ENCODE data around the gene ATXN7L2.

ATXN7L2 gene

GRCh38 chr1:109497449-109498160, 13.9 kb downstream of the ATXN7L2 start:
- peaks cover 18 to 40% of the 10 kb centered on the region in 2 donors for H3K36me3 Mint-ChIP-seq
- no peak overlapping the region for H3K4me3 Mint-ChIP-seq
- no peaks in the 10 kb centered on the region for H3K9me3 Mint-ChIP-seq
- no peak for DNase-seq
- peaks cover 38 to 62% of the 10 kb centered on the region in 2 donors for H3K4me1 Mint-ChIP-seq
- H3K27me3 Mint-ChIP-seq = no peaks in the 10 kb centered on the region
- ATAC-seq (replicated peaks) = no peak
- peak overlapping the region; percentile 9 for H3K27ac Mint-ChIP-seq

DNA sequence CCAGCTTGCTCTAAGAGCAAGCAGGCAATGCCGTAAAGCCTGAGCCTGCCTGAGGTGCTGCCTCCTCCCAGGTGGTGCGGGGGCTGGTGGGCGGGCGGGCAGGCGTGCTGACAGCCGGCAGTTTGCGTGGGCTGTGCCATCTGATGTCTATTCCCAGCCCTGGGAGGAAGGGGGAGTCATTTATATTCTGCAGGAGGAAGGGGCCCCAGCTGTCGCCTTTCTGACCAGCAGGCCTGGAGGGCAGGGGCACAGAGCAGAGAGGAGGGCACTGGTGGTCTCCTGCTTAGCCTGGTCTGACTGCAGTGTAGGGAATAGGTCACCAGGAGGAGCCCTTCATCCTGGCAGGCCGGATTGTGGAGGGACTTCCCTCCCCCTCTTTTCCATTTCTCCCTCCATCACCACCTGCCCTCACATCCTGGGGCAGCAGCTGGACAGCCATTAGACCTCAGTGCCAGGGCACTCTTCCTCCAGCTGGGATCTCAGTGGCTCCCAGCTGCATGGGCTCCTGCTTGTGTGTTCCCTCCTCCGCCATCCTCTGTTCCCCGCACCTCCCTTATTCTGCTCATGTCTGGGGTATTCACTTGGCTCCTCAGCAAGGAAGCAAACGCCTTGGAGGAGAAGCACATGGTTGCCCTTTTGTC, 14.6 kb downstream of the ATXN7L2 start:
- Mint-ChIP-seq H3K27me3 (no peaks in the 10 kb centered on the region), H3K27ac (no peak overlapping the region), H3K4me3 (no peak overlapping the region), H3K9me3 (no peaks in the 10 kb centered on the region), H3K36me3 (peaks cover 23 to 42% of the 10 kb centered on the region in 2 donors), H3K4me1 (peaks cover 40 to 62% of the 10 kb centered on the region in 2 donors)
- ATAC-seq (replicated peaks) (no peak), DNase-seq (no peak)

GRCh38 chr1:109499081-109499480, 15.4 kb downstream of the ATXN7L2 start:
- Mint-ChIP-seq H3K27ac (no peak overlapping the region), H3K4me1 (peaks cover 40 to 60% of the 10 kb centered on the region in 2 donors), H3K36me3 (peaks cover 21 to 40% of the 10 kb centered on the region in 2 donors), H3K27me3 (no peaks in the 10 kb centered on the region), H3K9me3 (no peaks in the 10 kb centered on the region), H3K4me3 (no peak overlapping the region)
- DNase-seq = no peak
- ATAC-seq (replicated peaks) = no peak

DNA sequence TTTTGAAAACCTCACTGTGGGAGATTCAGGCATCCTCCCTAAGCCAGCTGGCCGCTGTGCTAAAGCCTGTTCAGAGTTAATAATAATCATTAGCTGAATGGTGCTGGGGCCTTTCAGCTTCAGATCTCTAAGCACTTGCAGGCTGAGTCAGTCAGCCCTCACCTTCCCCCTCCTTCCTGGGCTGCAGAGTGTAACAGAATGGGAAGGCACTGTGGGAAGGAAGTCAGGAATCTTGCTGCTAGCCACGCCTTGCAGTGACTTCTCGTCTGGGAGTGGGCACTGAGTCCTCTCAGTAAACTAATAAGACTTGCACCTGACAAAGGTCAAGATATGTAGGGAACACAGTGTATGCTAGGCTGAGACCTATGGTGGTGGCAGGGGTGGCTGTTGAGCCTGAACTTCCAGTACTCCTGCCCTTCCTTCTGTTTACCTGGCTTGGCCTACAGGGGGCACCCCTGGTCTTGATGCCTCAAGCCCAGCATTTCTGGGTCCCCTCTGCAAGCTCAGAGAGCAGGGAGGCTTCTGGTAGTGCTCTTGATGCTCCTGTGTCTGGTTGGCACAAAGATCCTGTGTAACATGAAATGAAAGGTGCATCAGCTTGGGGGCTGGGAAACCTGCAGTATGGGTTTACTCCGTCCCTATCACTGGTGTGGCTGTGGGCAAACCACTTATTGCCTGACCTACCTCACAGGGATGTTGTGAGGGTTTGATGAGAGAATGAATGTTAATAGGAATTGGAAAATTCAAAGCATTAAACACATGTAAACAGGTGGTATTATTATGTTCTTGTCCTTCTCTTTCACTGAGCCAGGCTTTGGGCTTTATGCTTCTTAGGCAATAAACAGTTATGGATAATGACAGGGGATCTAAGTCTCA, 16.2 kb downstream of the ATXN7L2 start:
- Mint-ChIP-seq H3K9me3 (no peaks in the 10 kb centered on the region), H3K27me3 (no peaks in the 10 kb centered on the region), H3K4me3 (no peak overlapping the region), H3K4me1 (peaks cover 33 to 51% of the 10 kb centered on the region in 2 donors), H3K27ac (no peak overlapping the region), H3K36me3 (peaks cover 19 to 37% of the 10 kb centered on the region in 2 donors)
- DNase-seq = no peak
- peak; percentile 38 to 42 for ATAC-seq (replicated peaks)

GRCh38 chr1:109500941-109501381, 17.3 kb downstream of the ATXN7L2 start:
- Mint-ChIP-seq H3K36me3 (peaks cover 18 to 33% of the 10 kb centered on the region in 2 donors), H3K4me1 (peaks cover 27 to 41% of the 10 kb centered on the region in 2 donors), H3K27ac (no peak overlapping the region), H3K4me3 (no peak overlapping the region), H3K9me3 (no peaks in the 10 kb centered on the region), H3K27me3 (no peaks in the 10 kb centered on the region)
- DNase-seq (no peak), ATAC-seq (replicated peaks) (no peak)

DNA sequence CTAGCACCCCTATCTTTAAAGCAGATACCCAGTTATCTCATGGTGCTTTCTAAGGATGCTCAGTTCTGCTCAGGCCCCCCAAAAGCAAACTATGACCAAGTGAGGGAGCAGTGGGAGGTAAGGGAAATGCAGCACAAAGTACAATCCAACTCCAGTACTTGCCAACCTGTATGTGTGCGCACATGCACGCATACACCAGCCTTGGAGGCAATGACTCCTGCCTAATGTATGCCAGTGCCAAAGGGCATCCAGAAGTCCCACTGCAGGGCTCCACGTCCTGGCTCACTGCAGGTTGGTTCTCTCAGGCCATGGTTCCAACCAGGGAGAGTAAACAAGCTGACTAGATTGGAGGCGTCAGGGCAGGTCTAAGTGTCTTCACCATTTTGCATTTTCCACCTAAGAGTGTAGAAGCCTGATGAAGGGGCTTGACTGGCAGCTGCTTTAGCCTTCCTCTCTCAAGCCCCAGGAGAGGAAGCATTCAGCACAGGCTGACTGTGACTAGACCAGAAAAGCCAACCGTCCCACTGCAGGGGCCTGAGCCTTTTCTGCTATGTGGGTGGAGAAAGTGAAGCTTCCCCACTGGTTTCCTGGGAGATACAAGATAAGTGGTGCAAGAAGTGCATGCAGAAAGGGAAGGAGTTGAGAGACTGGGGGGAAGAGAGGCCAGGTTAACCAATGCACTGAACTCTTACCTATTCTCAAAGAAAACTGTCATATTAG, 18.1 kb downstream of the ATXN7L2 start:
- Mint-ChIP-seq H3K27me3 (no peaks in the 10 kb centered on the region), H3K9me3 (no peaks in the 10 kb centered on the region), H3K36me3 (peaks cover 13 to 25% of the 10 kb centered on the region in 2 donors), H3K4me3 (no peak overlapping the region), H3K27ac (no peak overlapping the region), H3K4me1 (peaks cover 22 to 32% of the 10 kb centered on the region in 2 donors)
- ATAC-seq (replicated peaks) = no peak
- DNase-seq = no peak

GRCh38 chr1:109502364-109502851, 18.7 kb downstream of the ATXN7L2 start:
- Mint-ChIP-seq H3K27me3 (no peaks in the 10 kb centered on the region), H3K36me3 (peaks cover 11 to 24% of the 10 kb centered on the region in 2 donors), H3K4me1 (peaks cover 21 to 29% of the 10 kb centered on the region in 2 donors), H3K9me3 (no peaks in the 10 kb centered on the region), H3K27ac (no peak overlapping the region), H3K4me3 (no peak overlapping the region)
- no peak for DNase-seq
- peak in 1 of 2 donors; percentile 34 for ATAC-seq (replicated peaks)

GRCh38 chr1:109503935-109504334, 20.2 kb downstream of the ATXN7L2 start:
- Mint-ChIP-seq H3K27ac (no peak overlapping the region), H3K4me1 (peaks cover 25% of the 10 kb centered on the region in 2 donors), H3K9me3 (no peaks in the 10 kb centered on the region), H3K36me3 (peaks cover 8 to 21% of the 10 kb centered on the region in 2 donors), H3K4me3 (no peak overlapping the region), H3K27me3 (peaks cover 8 to 10% of the 10 kb centered on the region in 2 donors)
- DNase-seq = no peak
- ATAC-seq (replicated peaks) = no peak

DNA sequence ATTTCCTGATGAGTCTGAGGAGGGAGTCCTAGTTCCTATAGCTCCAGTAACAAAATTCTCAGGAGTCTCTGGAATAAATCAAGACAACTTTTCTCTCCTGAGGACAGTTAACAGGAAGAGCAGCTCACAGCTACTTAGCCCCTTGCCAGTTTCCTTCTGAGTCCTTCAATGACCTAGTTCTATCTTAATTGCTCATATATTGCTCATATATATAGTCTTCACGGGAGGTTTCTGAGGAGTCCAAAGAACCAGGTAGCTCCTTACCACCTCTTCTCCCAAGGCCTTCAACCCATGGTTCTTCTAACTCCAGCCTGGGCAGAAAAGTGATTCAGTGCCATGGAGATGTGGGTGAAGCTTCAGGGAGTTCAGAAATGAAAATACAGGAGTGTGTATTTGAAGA, 21.3 kb downstream of the ATXN7L2 start:
- H3K36me3 Mint-ChIP-seq = peaks cover 5 to 16% of the 10 kb centered on the region in 2 donors
- no peak overlapping the region for H3K27ac Mint-ChIP-seq
- no peak overlapping the region for H3K4me3 Mint-ChIP-seq
- ATAC-seq (replicated peaks) = no peak
- peaks cover 8 to 14% of the 10 kb centered on the region in 2 donors for H3K27me3 Mint-ChIP-seq
- H3K4me1 Mint-ChIP-seq = peaks cover 25 to 29% of the 10 kb centered on the region in 2 donors
- no peak for DNase-seq
- H3K9me3 Mint-ChIP-seq = no peaks in the 10 kb centered on the region

GRCh38 chr1:109508001-109508872, 24.5 kb downstream of the ATXN7L2 start:
- Mint-ChIP-seq H3K27me3 (peaks cover 21 to 41% of the 10 kb centered on the region in 2 donors), H3K27ac (peak overlapping the region; percentile 59), H3K4me3 (peak overlapping the region; percentile 88 to 89), H3K9me3 (no peaks in the 10 kb centered on the region), H3K4me1 (peaks cover 19 to 20% of the 10 kb centered on the region in 2 donors), H3K36me3 (no peaks in the 10 kb centered on the region)
- ATAC-seq (replicated peaks) (no peak), DNase-seq (no peak)

- Mint-ChIP-seq H3K27me3 (peaks cover 21 to 41% of the 10 kb centered on the region in 2 donors), H3K4me3 (peak overlapping the region; percentile 88 to 89), H3K4me1 (peaks cover 19 to 20% of the 10 kb centered on the region in 2 donors), H3K27ac (peak overlapping the region; percentile 59), H3K36me3 (no peaks in the 10 kb centered on the region), H3K9me3 (no peaks in the 10 kb centered on the region)
- DNase-seq = no peak
- no peak for ATAC-seq (replicated peaks)
These were observed 25.1 kb downstream of the ATXN7L2 start for GRCh38 chr1:109508873-109509175.

GRCh38 chr1:109509176-109510134, 25.8 kb downstream of the ATXN7L2 start, which contains the start of gene AMIGO1:
Gene AMIGO1, minus strand, starts transcription at chr1:109509727. Its CDS starts 815 bp downstream, at chr1:109508912.
- DNase-seq = no peak
- Mint-ChIP-seq H3K27ac (peak within 1 kb of the TSS; percentile 59), H3K9me3 (no peaks in the 10 kb centered on the region), H3K4me3 (peak within 1 kb of the TSS; percentile 88 to 89), H3K4me1 (peaks cover 19 to 20% of the 10 kb centered on the region in 2 donors), H3K27me3 (peaks cover 21 to 41% of the 10 kb centered on the region in 2 donors), H3K36me3 (no peaks in the 10 kb centered on the region)
- peak; percentile 70 to 74 for ATAC-seq (replicated peaks)

Measured in stimulated activated naive B cell treated with anti-CD40 and anti-IgM and Interleukin-4, amounts not matched to agents 10 μg/mL and 1 μg/mL and 100 μg/mL, for 72 hours (primary cell).